Activated CD4-positive, CD25-positive, alpha-beta regulatory T cell treated with anti-CD3 and anti-CD28 coated beads, Interleukin-2, amount 50 U/mL, for 16 hours (primary cell): ENCODE results near the gene LRRC23.
"Not testable (repeated sequence)": the region's sequence is repeated elsewhere in the genome, so short reads cannot be mapped to it uniquely, and the experiment has no call there.

Experiments used
- DNase-seq: peaks from one replicate; pipeline ENCODE4 v3.0.0-alpha.2; 2020; ENCODE audit warnings: low read depth, low spot score

The LRRC23 gene

GRCh38 chr12:6902448-6902847 lies 2.2 kb upstream of the LRRC23 start:
- DNase-seq, result no peak

- no peak for DNase-seq
Observed at GRCh38 chr12:6903722-6904121, 900 bp upstream of the LRRC23 start.

GRCh38 chr12:6905414-6906040 lies 905 bp downstream of the LRRC23 start:
- no peak for DNase-seq

GRCh38 chr12:6908141-6908540 lies 3.5 kb downstream of the LRRC23 start:
- DNase-seq, result not testable (repeated sequence)

- no peak for DNase-seq
Observed at GRCh38 chr12:6909421-6910145, 5.0 kb downstream of the LRRC23 start.

- DNase-seq, result no peak
Observed at GRCh38 chr12:6912164-6912935, 7.7 kb downstream of the LRRC23 start.

- peak; percentile 68 for DNase-seq
Observed at GRCh38 chr12:6914246-6914946, 9.8 kb downstream of the LRRC23 start, which contains the start of gene ENO2. Gene ENO2 (plus strand): TSS chr12:6914580. CDS start chr12:6915833, 1,253 bp downstream.

GRCh38 chr12:6914947-6915788 lies 10.5 kb downstream of the LRRC23 start:
- DNase-seq, result no peak

GRCh38 chr12:6915789-6916285 lies 11.2 kb downstream of the LRRC23 start:
- DNase-seq, result no peak

- no peak for DNase-seq
Observed at GRCh38 chr12:6916426-6917200, 12.0 kb downstream of the LRRC23 start.

GRCh38 chr12:6917491-6918231 lies 13.0 kb downstream of the LRRC23 start:
- no peak for DNase-seq

GRCh38 chr12:6919588-6919987 lies 15.0 kb downstream of the LRRC23 start:
- DNase-seq, result no peak

GRCh38 chr12:6921539-6921938 lies 16.9 kb downstream of the LRRC23 start:
- DNase-seq, result no peak

GRCh38 chr12:6921996-6922946 lies 17.6 kb downstream of the LRRC23 start:
- DNase-seq, result no peak

- no peak for DNase-seq
Observed at GRCh38 chr12:6923003-6923732, 18.5 kb downstream of the LRRC23 start.

GRCh38 chr12:6923851-6924250 lies 19.2 kb downstream of the LRRC23 start:
- DNase-seq, result no peak

GRCh38 chr12:6925239-6925539 lies 20.6 kb downstream of the LRRC23 start:
- DNase-seq, result no peak
